Lower leg skin (tissue), 4 donors: ENCODE data around the gene KRTAP5-1. TPM values are rescaled to one million over a fixed set of nuclear protein-coding genes. Genes with fewer than 3 reads are reported as not detected.

ENCODE experiments used
- DNase-seq, 2 donors: peaks; one replicate each; pipeline ENCODE4 v3.0.0-alpha.2; 2019; ENCODE audit warnings: low spot score in 2 of 2
- H3K4me3 ChIP-seq: fragments of 200-600 bp; sonication (generic); 2 replicates; pipeline ENCODE4 v1.5.1; 2017; ENCODE audit warnings: mild to moderate bottlenecking, low read depth; ENCODE audit not compliant: poor library complexity, severe bottlenecking
- POLR2A ChIP-seq, 2 donors: fragments of 450-650 bp; IDR thresholded peaks; one replicate each; pipeline ENCODE4 v1.6.1; 2016 to 2017; ENCODE audit warnings: antibody characterized with exemption in 2 of 2, mild to moderate bottlenecking in 1 of 2, moderate library complexity in 1 of 2
- WGBS, 2 donors: methylation state at CpG; one replicate each; pipeline ENCODE4 v1.1.5; 2018; 5-methylcytosine and 5-hydroxymethylcytosine counted together
- intact Hi-C: fragments of 100-400 bp; cut with DNase I; formaldehyde crosslinking; loops from one replicate; pipeline ENCODE4 v1.15.0; 2023; ENCODE audit warnings: low total_unique reads
- total RNA-seq, 4 donors: library from RNA; depleted of rRNA; stranded (reverse); fragments of >200 nt; gene quantifications; one replicate each; pipeline ENCODE4 v1.1.0, GENCODE V29; 2016
- TF ChIP-seq, protein P1 (sequence below), 3 donors: fragments of 450-650 bp; IDR thresholded peaks; one replicate each; pipeline ENCODE4 v1.5.1; 2016; ENCODE audit warnings: antibody characterized with exemption in 3 of 3, mild to moderate bottlenecking in 3 of 3, moderate library complexity in 2 of 3

KRTAP5-1 gene
- total RNA-seq, 4 donors from 2014 or later = 8.1 TPM; not detected in 3

GRCh38 chr11:1538153-1538552, 46.9 kb downstream of the KRTAP5-1 start:
- TF ChIP-seq, protein P1, sequence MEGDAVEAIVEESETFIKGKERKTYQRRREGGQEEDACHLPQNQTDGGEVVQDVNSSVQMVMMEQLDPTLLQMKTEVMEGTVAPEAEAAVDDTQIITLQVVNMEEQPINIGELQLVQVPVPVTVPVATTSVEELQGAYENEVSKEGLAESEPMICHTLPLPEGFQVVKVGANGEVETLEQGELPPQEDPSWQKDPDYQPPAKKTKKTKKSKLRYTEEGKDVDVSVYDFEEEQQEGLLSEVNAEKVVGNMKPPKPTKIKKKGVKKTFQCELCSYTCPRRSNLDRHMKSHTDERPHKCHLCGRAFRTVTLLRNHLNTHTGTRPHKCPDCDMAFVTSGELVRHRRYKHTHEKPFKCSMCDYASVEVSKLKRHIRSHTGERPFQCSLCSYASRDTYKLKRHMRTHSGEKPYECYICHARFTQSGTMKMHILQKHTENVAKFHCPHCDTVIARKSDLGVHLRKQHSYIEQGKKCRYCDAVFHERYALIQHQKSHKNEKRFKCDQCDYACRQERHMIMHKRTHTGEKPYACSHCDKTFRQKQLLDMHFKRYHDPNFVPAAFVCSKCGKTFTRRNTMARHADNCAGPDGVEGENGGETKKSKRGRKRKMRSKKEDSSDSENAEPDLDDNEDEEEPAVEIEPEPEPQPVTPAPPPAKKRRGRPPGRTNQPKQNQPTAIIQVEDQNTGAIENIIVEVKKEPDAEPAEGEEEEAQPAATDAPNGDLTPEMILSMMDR (IDR thresholded peaks at IDR 0.05) = no peak
- TF ChIP-seq POLR2A (IDR thresholded peaks at IDR 0.05) = no peak
- H3K4me3 ChIP-seq = no peak overlapping the region
- DNase-seq = no peak
- WGBS, 2 donors = 85 to 88% methylated on average over 5 of the region's 5 CpGs
- intact Hi-C loops = no loop called here

- no peak overlapping the region for H3K4me3 ChIP-seq
- intact Hi-C loops = no loop called here
- no peak for DNase-seq
- TF ChIP-seq POLR2A (IDR thresholded peaks at IDR 0.05) = no peak
- TF ChIP-seq, protein P1 (IDR thresholded peaks at IDR 0.05) = no peak
- WGBS, 2 donors = 62 to 73% methylated on average over 16 of the region's 16 CpGs
Measured at GRCh38 chr11:1536065-1536843, 48.8 kb downstream of the KRTAP5-1 start.

GRCh38 chr11:1534682-1535081, 50.4 kb downstream of the KRTAP5-1 start:
- no peak for TF ChIP-seq POLR2A (IDR thresholded peaks at IDR 0.05)
- TF ChIP-seq, protein P1 (IDR thresholded peaks at IDR 0.05) = no peak
- no peak overlapping the region for H3K4me3 ChIP-seq
- intact Hi-C loops = no loop called here
- DNase-seq = no peak
- WGBS, 2 donors = 61 to 71% methylated on average over 14 of the region's 14 CpGs

Other genes with a start within 250 kb of the KRTAP5-1 start
- under 1 TPM in 2 of 4 donors, not detected in 2; 0.23 to 0.68 TPM for gene BRSK2, start 195.3 kb downstream of the KRTAP5-1 start, total RNA-seq
- 100 to 1,000 TPM in 1 of 4 donors, 10 to 100 TPM in 3; 84.8 to 126 (median 93.8) TPM for gene MOB2, start 98.5 kb downstream of the KRTAP5-1 start, total RNA-seq
- gene DUSP8, start 13.0 kb downstream of the KRTAP5-1 start, total RNA-seq = 10 to 100 TPM in 1 of 4 donors, 1 to 10 TPM in 3; 4.0 to 11.6 (median 5.9) TPM
- gene KRTAP5-2, start 13.0 kb upstream of the KRTAP5-1 start, total RNA-seq = 10 to 100 TPM in 1 of 4 donors, under 1 TPM in 1, not detected in 2; 0.55 to 15.1 TPM
- 10 to 100 TPM in 1 of 4 donors, not detected in 3; 16.2 TPM for gene KRTAP5-3, start 23.2 kb upstream of the KRTAP5-1 start, total RNA-seq
- gene KRTAP5-4, start 36.9 kb upstream of the KRTAP5-1 start, total RNA-seq = 1 to 10 TPM in 1 of 4 donors, not detected in 3; 7.9 TPM
- 1 to 10 TPM in 1 of 4 donors, not detected in 3; 2.5 TPM for gene KRTAP5-5, start 44.5 kb upstream of the KRTAP5-1 start, total RNA-seq
- gene KRTAP5-6, start 111.9 kb upstream of the KRTAP5-1 start, total RNA-seq = 1 to 10 TPM in 1 of 4 donors, not detected in 3; 6.7 TPM
- gene IFITM10, start 165.3 kb upstream of the KRTAP5-1 start, total RNA-seq = 10 to 100 TPM in 1 of 4 donors, 1 to 10 TPM in 3; 2.5 to 13.7 (median 6.3) TPM
- 100 to 1,000 TPM; 573 to 913 (median 707) TPM for gene CTSD, start 178.6 kb upstream of the KRTAP5-1 start, total RNA-seq
- 100 to 1,000 TPM in 3 of 4 donors, 10 to 100 TPM in 1; 74.1 to 177 (median 106) TPM for gene SYT8, start 249.7 kb upstream of the KRTAP5-1 start, total RNA-seq